Liver (tissue), 9 donors: ENCODE measurements around the gene UBQLN1. TPM values are rescaled to one million over a fixed set of nuclear protein-coding genes. Genes with fewer than 3 reads are reported as not detected.
A peak's percentile ranks its signal among the peaks of the same experiment; 100 is the strongest.

Source experiments
- DNase-seq: peaks from one replicate; pipeline ENCODE4 v3.0.0-alpha.2; 2017; ENCODE audit warnings: low spot score
- H3K27ac ChIP-seq, 2 donors: one replicate each; pipeline ENCODE4 v1.7.0; 2013; ENCODE audit warnings: inconsistent platforms in 2 of 2, low read length in 2 of 2, control low read depth in 1 of 2, low read depth in 1 of 2, mild to moderate bottlenecking in 1 of 2
- H3K27me3 ChIP-seq, 4 donors: one replicate each; pipeline versions ENCODE4 v1.6.1 to v1.7.0; 2013; ENCODE audit warnings: low read length in 3 of 4, inconsistent platforms in 1 of 4, mild to moderate bottlenecking in 1 of 4, moderate library complexity in 1 of 4; ENCODE audit not compliant: control insufficient read depth in 4 of 4, insufficient read depth in 4 of 4
- H3K36me3 ChIP-seq, 4 donors: one replicate each; pipeline versions ENCODE4 v1.6.1 to v1.7.0; 2013; ENCODE audit warnings: low read length in 3 of 4, mild to moderate bottlenecking in 3 of 4, low read depth in 1 of 4, moderate library complexity in 1 of 4; ENCODE audit not compliant: control insufficient read depth in 4 of 4, insufficient read depth in 3 of 4
- H3K4me1 ChIP-seq, 4 donors: one replicate each; pipeline versions ENCODE4 v1.6.1 to v1.7.0; 2013; ENCODE audit warnings: low read length in 3 of 4, mild to moderate bottlenecking in 3 of 4, moderate library complexity in 1 of 4; ENCODE audit not compliant: control insufficient read depth in 4 of 4, insufficient read depth in 4 of 4
- H3K4me3 ChIP-seq, 3 donors: one replicate each; pipeline versions ENCODE4 v1.6.1 to v1.7.0; 2013; ENCODE audit warnings: low read length in 3 of 3, control low read depth in 1 of 3, low read depth in 1 of 3, mild to moderate bottlenecking in 1 of 3
- H3K9ac ChIP-seq, 2 donors: one replicate each; pipeline ENCODE4 v1.7.0; 2013; ENCODE audit warnings: low read length in 2 of 2, mild to moderate bottlenecking in 2 of 2, moderate library complexity in 2 of 2, control low read depth in 1 of 2, low read depth in 1 of 2
- H3K9me3 ChIP-seq, 4 donors: one replicate each; pipeline versions ENCODE4 v1.6.1 to v1.7.0; 2013; ENCODE audit warnings: low read length in 3 of 4; ENCODE audit not compliant: control insufficient read depth in 4 of 4
- ATF3 ChIP-seq: IDR thresholded peaks from 2 replicates; pipeline ENCODE4 v1.6.1; 2016; ENCODE audit warnings: antibody characterized with exemption
- CTCF ChIP-seq: fragments of 150-350 bp; IDR thresholded peaks from 2 replicates; pipeline ENCODE4 v1.5.1; 2017; ENCODE audit warnings: improper control_type of control experiment, low read depth, low read length; ENCODE audit not compliant: missing input control
- EGR1 ChIP-seq, 2 donors: IDR thresholded peaks; 2 replicates each; pipeline ENCODE4 v1.6.1; 2016 to 2018; ENCODE audit warnings: antibody characterized with exemption in 2 of 2, low read depth in 2 of 2
- FOXA1 ChIP-seq: IDR thresholded peaks from 2 replicates; pipeline ENCODE4 v1.6.1; 2016; ENCODE audit warnings: antibody characterized with exemption
- FOXA2 ChIP-seq: IDR thresholded peaks from 2 replicates; pipeline ENCODE4 v1.6.1; 2016; ENCODE audit warnings: antibody characterized with exemption
- GABPA ChIP-seq, 2 donors: IDR thresholded peaks in 1 of 2; conservative IDR thresholded peaks in 1 of 2; 2 replicates each; pipeline ENCODE4 v1.6.1; 2016; ENCODE audit warnings: antibody characterized with exemption in 2 of 2, mild to moderate bottlenecking in 1 of 2, moderate library complexity in 1 of 2
- HNF4A ChIP-seq, 2 donors: conservative IDR thresholded peaks; 2 replicates each; pipeline ENCODE4 v1.6.1; 2016; ENCODE audit warnings: antibody characterized with exemption in 2 of 2, mild to moderate bottlenecking in 2 of 2
- HNF4G ChIP-seq: IDR thresholded peaks from 2 replicates; pipeline ENCODE4 v1.6.1; 2016; ENCODE audit warnings: antibody characterized with exemption
- JUND ChIP-seq, 2 donors: IDR thresholded peaks; 2 replicates each; pipeline ENCODE4 v1.6.1; 2016; ENCODE audit warnings: antibody characterized with exemption in 2 of 2
- MAX ChIP-seq: IDR thresholded peaks from 2 replicates; pipeline ENCODE4 v1.6.1; 2016; ENCODE audit warnings: antibody characterized with exemption
- NR2F2 ChIP-seq: IDR thresholded peaks from 2 replicates; pipeline ENCODE4 v1.6.1; 2016; ENCODE audit warnings: antibody characterized with exemption
- RAD21 ChIP-seq, 2 donors: IDR thresholded peaks; 2 replicates each; pipeline ENCODE4 v1.6.1; 2016; ENCODE audit warnings: antibody characterized with exemption in 2 of 2, mild to moderate bottlenecking in 2 of 2
- REST ChIP-seq: IDR thresholded peaks from 2 replicates; pipeline ENCODE4 v1.6.1; 2016; ENCODE audit warnings: antibody characterized with exemption, mild to moderate bottlenecking
- RXRA ChIP-seq, 2 donors: IDR thresholded peaks; 2 replicates each; pipeline ENCODE4 v1.6.1; 2017 to 2018; ENCODE audit warnings: antibody characterized with exemption in 2 of 2, mild to moderate bottlenecking in 1 of 2
- SP1 ChIP-seq: IDR thresholded peaks from 2 replicates; pipeline ENCODE4 v1.6.1; 2018; ENCODE audit warnings: antibody characterized with exemption, mild to moderate bottlenecking
- TAF1 ChIP-seq: conservative IDR thresholded peaks from 2 replicates; pipeline ENCODE4 v1.6.1; 2016; ENCODE audit warnings: antibody characterized with exemption, mild to moderate bottlenecking
- YY1 ChIP-seq: IDR thresholded peaks from 2 replicates; pipeline ENCODE4 v1.6.1; 2016; ENCODE audit warnings: antibody characterized with exemption, mild to moderate bottlenecking
- ZBTB33 ChIP-seq: IDR thresholded peaks from 2 replicates; pipeline ENCODE4 v1.6.1; 2016; ENCODE audit warnings: antibody characterized with exemption
- WGBS: extraction: QIAGEN DNeasy Blood & Tissue Kit; methylation state at CpG from one replicate; pipeline ENCODE4 v1.1.7; 2013; 5-methylcytosine and 5-hydroxymethylcytosine counted together
- polyA plus RNA-seq, 2 donors: library from polyadenylated mRNA; stranded (reverse) in 1 of 2; unstranded in 1 of 2; fragments of 200-250 nt in 1 of 2; fragments of >200 nt in 1 of 2; fragmentation: Nextera tagmentation in 1 of 2; extraction: Ambion mirVana in 1 of 2; gene quantifications; one replicate each; pipeline versions ENCODE4 v1.2.1 to v1.2.3, GENCODE V29; 2013 to 2015
- total RNA-seq, 2 donors: library from RNA; depleted of rRNA; stranded (reverse); fragments of >200 nt; gene quantifications; one replicate each; pipeline ENCODE4 v1.2.3, GENCODE V29; 2014
- donor health status: healthy.
- donor health status: healthy.
- donor health status: healthy.
- donor health status: healthy.
- donor health status: healthy.

UBQLN1 gene
- total and polyA plus RNA-seq, 4 donors, result 42.7 to 88.8 (median 63.1) TPM

DNA sequence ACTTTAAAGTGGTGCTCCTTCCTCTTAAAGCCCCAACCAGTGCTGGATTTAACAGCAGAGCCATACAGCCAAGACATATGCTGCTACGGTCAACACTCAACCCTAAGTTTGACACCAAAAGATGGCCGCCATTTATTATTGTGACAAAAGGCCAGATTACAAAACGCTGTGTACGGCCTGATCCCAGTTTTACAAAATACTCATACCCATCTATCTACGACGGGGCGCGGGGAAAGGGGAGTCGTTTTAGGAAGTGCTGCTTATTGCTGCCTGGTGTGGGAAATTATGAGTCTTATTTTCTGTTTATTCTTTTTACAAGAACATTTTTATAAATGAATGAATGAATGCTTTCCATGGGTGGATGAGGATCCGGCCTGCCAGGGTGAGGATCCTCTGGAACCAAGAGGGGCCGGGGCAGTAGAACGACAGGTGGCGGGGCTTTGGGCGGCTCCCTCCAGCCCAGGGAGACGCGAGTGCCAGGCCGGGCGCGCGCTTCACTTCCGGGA lies 85.3 kb downstream of the UBQLN1 start:
- Histone ChIP-seq H3K27ac (peak overlapping the region; percentile 88 to 91), H3K27me3 (no peaks in the 10 kb centered on the region), H3K9me3 (no peaks in the 10 kb centered on the region), H3K9ac (peak overlapping the region in 1 of 2 donors; percentile 88), H3K4me3 (peak overlapping the region; percentile 74 to 82 (median 80)), H3K36me3 (peaks cover 0 to 8% (median 0%) of the 10 kb centered on the region in 4 donors), H3K4me1 (peaks cover 2 to 37% (median 29%) of the 10 kb centered on the region in 4 donors)
- TF ChIP-seq REST (peak; percentile 14), EGR1 (IDR thresholded peaks at IDR 0.05; ENCODE audit: low read depth in 2 of 2) (peak in 1 of 2 donors; percentile 84), GABPA (IDR thresholded peaks at IDR 0.05 in 1 of 2, conservative IDR thresholded peaks at IDR 0.05 in 1 of 2) (no peak), ATF3 (no peak)
- 18% methylated on average over 21 of the region's 21 CpGs for WGBS
- DNase-seq, result no peak

DNA sequence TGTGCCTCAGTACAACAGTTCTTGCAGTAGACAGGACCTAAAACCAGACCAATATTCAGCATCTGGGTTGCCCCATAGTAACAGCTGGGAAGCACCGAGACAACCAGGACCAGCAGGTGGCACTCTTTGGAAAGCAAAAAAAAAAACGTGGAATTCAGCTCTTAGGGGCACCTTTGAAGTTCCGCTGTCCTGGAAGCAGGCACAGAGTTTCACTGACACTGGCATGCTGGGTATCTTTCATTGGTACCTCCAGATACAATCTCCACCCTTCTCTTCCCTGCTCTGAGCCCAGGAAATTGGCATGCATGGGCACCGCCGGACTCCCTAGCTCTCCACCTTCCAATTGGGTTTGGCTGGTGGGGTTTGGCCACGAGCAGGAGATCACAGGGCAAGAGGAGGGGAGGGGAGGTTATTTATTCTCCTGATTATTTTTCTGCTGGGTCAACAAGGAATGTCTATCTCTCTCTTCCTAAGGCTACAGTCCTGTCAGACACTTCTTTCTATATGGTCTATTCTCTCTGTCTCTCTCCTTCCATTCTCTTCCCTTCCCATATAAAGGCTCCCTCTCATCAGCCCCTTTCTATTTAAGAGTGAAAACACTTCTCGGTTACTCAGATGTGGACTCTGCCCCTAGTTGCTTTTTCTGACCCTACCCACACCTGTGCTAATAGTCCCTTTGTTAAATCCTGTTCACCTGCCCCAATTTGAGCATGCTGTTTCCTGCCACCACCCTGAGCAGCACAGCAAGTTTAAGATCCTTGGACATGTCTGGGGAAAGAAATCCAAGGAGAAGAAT lies 86.7 kb downstream of the UBQLN1 start:
- H3K36me3 ChIP-seq, result no peaks in the 10 kb centered on the region
- peak overlapping the region in 2 of 3 donors; percentile 13 to 39 for H3K4me3 ChIP-seq
- TF ChIP-seq FOXA2 (peak; percentile 13), TAF1 (no peak), GABPA (IDR thresholded peaks at IDR 0.05 in 1 of 2, conservative IDR thresholded peaks at IDR 0.05 in 1 of 2) (no peak), EGR1 (IDR thresholded peaks at IDR 0.05; ENCODE audit: low read depth in 2 of 2) (peak; percentile 50 to 52), MAX (peak; percentile 92), SP1 (peak; percentile 80), REST (peak; percentile 6), JUND (IDR thresholded peaks at IDR 0.05) (peak; percentile 17 to 36), RAD21 (IDR thresholded peaks at IDR 0.05) (peak; percentile 91 to 95), CTCF (peak; percentile 83), FOXA1 (peak; percentile 4), RXRA (IDR thresholded peaks at IDR 0.05) (peak; percentile 51 to 65), NR2F2 (no peak), HNF4A (conservative IDR thresholded peaks at IDR 0.05) (peak; percentile 88 to 91), HNF4G (peak; percentile 76), YY1 (peak; percentile 50), ATF3 (no peak), ZBTB33 (no peak)
- DNase-seq, result peak; percentile 72
- H3K9me3 ChIP-seq, result no peaks in the 10 kb centered on the region
- peaks cover 5 to 35% (median 29%) of the 10 kb centered on the region in 4 donors for H3K4me1 ChIP-seq
- no peak overlapping the region for H3K9ac ChIP-seq
- no peaks in the 10 kb centered on the region for H3K27me3 ChIP-seq
- 5% methylated on average over 7 of the region's 7 CpGs for WGBS
- peak overlapping the region; percentile 37 to 64 for H3K27ac ChIP-seq
